AG04449 (cell line): ENCODE results near the gene YWHAE.
"Not testable (repeated sequence)": the region's sequence is repeated elsewhere in the genome, so short reads cannot be mapped to it uniquely, and the experiment has no call there.

Experiments used
- CTCF ChIA-PET: fragments of 350-600 bp; formaldehyde crosslinking; extraction: SDS; loops from one replicate; lab custom pipeline; 2021; ENCODE audit warnings: antibody characterized with exemption; lab: Yijun Ruan, JAX
- POLR2A ChIA-PET: fragments of 400-600, 350-600 bp; formaldehyde crosslinking; extraction: SDS; loops from one replicate; lab custom pipeline; 2020; ENCODE audit warnings: antibody characterized with exemption, inconsistent platforms; lab: Yijun Ruan, JAX
- DNase-seq: peaks from one replicate; pipeline ENCODE4 v3.0.0-alpha.2; 2010; ENCODE audit warnings: low read depth, low spot score
- H3K4me3 ChIP-seq: 2 replicates; pipeline ENCODE4 v1.5.1; 2011; ENCODE audit warnings: low read depth, mild to moderate bottlenecking, control low read depth, low read length
- TF ChIP-seq, protein P1 (sequence below): IDR thresholded peaks from one replicate; pipeline ENCODE4 v1.5.1; 2011; ENCODE audit warnings: mild to moderate bottlenecking, moderate library complexity, low read length, control low read depth, inconsistent platforms; ENCODE audit not compliant: insufficient read depth; ENCODE audit errors: missing control alignments

The YWHAE gene

GRCh38 chr17:1398028-1398427, 2.0 kb downstream of the YWHAE start:
- ChIA-PET POLR2A (interaction anchor here (1.3 kb wide), 1 partner anchor 16 kb away, joined by 3 read pairs; no protein-coding TSS in a partner anchor), CTCF (interaction anchor here (1.6 to 2.3 kb wide), 2 partner anchors 12 to 33 kb away, joined by 6 to 17 read pairs; no protein-coding TSS in a partner anchor)
- H3K4me3 ChIP-seq, result peak overlapping the region; percentile 84
- TF ChIP-seq, protein P1, sequence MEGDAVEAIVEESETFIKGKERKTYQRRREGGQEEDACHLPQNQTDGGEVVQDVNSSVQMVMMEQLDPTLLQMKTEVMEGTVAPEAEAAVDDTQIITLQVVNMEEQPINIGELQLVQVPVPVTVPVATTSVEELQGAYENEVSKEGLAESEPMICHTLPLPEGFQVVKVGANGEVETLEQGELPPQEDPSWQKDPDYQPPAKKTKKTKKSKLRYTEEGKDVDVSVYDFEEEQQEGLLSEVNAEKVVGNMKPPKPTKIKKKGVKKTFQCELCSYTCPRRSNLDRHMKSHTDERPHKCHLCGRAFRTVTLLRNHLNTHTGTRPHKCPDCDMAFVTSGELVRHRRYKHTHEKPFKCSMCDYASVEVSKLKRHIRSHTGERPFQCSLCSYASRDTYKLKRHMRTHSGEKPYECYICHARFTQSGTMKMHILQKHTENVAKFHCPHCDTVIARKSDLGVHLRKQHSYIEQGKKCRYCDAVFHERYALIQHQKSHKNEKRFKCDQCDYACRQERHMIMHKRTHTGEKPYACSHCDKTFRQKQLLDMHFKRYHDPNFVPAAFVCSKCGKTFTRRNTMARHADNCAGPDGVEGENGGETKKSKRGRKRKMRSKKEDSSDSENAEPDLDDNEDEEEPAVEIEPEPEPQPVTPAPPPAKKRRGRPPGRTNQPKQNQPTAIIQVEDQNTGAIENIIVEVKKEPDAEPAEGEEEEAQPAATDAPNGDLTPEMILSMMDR, result no peak
- no peak for DNase-seq

DNA sequence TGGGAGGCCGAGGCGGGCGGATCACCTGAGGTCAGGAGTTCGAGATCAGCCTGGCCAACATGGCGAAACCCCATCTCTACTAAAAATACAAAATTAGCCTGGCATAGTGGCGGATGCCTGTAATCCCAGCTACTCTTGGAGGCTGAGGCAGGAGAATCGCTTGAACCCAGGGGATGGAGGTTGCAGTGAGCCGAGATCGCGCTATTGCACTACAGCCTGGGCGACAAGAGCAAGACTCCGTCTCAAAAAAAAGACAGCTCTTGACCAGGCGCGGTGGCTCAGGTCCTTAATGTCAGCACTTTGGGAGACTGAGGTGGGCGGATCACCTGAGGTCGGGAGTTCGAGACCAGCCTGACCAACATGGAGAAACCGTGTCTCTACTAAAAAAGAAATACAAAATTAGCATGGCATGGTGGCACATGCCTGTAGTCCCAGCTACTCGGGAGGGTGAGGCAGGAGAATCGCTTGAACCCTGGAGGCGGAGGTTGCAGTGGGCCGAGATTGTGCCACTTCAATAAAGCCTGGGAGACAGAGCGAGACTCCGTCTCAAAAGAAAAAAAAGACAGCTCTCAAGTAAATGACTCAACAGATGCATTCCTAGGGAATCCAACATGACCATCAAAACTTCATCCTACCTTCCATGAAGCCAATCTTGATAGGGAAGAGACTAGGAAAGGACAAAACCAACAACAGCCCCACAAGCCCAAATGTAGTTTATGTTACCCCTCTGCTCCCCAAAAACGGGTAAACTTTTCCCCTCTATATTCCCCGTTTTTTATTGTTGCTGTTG, 4.0 kb downstream of the YWHAE start:
- H3K4me3 ChIP-seq, DNase-seq: not testable (repeated sequence)
- ChIA-PET POLR2A (interaction anchor here (1.2 kb wide), 1 partner anchor 9 kb away, joined by 4 read pairs; no protein-coding TSS in a partner anchor), CTCF (interaction anchor here (1.0 to 2.3 kb wide), 4 partner anchors 31 to 120 kb away, joined by 3 to 17 read pairs (median 7); partner anchors contain the start of gene INPP5K)

GRCh38 chr17:1391577-1391976, 8.4 kb downstream of the YWHAE start:
- ChIA-PET CTCF (interaction anchor here (0.9 to 6.8 kb wide), 9 partner anchors 9 to 132 kb away, joined by 3 to 55 read pairs (median 6); partner anchors contain the start of genes CRK, INPP5K and YWHAE), POLR2A (interaction anchor here (0.5 to 1.1 kb wide), 2 partner anchors 20 to 47 kb away, joined by 3 to 4 read pairs; no protein-coding TSS in a partner anchor)
- DNase-seq, result no peak
- TF ChIP-seq, protein P1, result no peak
- no peak overlapping the region for H3K4me3 ChIP-seq

- ChIA-PET POLR2A (interaction anchor here (0.8 to 1.1 kb wide), 3 partner anchors 19 to 50 kb away, joined by 3 to 4 read pairs (median 3); no protein-coding TSS in a partner anchor), CTCF (interaction anchor here (0.9 to 6.8 kb wide), 9 partner anchors 10 to 131 kb away, joined by 3 to 55 read pairs (median 6); partner anchors contain the start of genes CRK, INPP5K and YWHAE)
- DNase-seq, result no peak
- TF ChIP-seq, protein P1, result no peak
- H3K4me3 ChIP-seq, result no peak overlapping the region
Observed at GRCh38 chr17:1390432-1391367, 9.3 kb downstream of the YWHAE start.

GRCh38 chr17:1387490-1388227, 12.4 kb downstream of the YWHAE start:
- ChIA-PET POLR2A (interaction anchor here (0.8 kb wide), 1 partner anchor 8 kb away, joined by 4 read pairs; no protein-coding TSS in a partner anchor), CTCF (interaction anchor here (1.3 to 6.8 kb wide), 4 partner anchors 9 to 22 kb away, joined by 5 to 55 read pairs (median 30); no protein-coding TSS in a partner anchor)
- DNase-seq, H3K4me3 ChIP-seq: not testable (repeated sequence)

DNA sequence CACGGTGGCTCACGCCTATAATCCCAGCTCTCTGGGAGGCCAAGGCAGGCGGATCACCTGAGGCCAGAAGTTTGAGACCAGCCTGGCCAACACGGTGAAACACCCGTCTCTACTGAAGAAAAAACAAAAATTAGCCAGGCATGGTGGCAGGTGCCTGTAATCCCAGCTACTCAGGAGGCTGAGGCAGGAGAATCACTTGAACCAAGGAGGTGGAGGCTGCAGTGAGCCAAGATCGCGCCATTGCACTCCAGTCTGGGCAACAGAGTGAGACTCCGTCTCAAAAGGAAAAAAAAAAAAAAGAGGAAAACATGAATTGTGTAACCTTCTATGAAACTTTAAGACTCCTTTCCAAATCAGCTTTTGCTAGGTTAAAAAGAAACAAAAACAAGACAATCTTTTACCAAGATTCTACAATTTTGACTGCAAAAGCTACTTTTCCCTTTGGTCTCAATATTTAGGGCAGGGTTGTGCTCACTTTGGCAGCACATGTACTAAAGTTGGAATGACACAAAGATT, 13.3 kb downstream of the YWHAE start:
- POLR2A ChIA-PET, result interaction anchor here (0.8 kb wide), 1 partner anchor 9 kb away, joined by 4 read pairs; no protein-coding TSS in a partner anchor
- DNase-seq, H3K4me3 ChIP-seq: not testable (repeated sequence)
- CTCF ChIA-PET, result interaction anchor here (0.9 to 5.3 kb wide), 4 partner anchors 10 to 20 kb away, joined by 3 to 35 read pairs (median 6); no protein-coding TSS in a partner anchor
